Nephron progenitor cell (in vitro differentiated cells): Measurements from ENCODE around the gene FUT7.

ENCODE experiments used
- DNase-seq: peaks from one replicate; pipeline ENCODE4 v3.0.0; 2021
- H3K27ac Mint-ChIP-seq: 2 replicates; pipeline ENCODE4 v1.8.0; 2021; ENCODE audit warnings: mild to moderate bottlenecking, moderate library complexity, mixed read lengths
- H3K27me3 Mint-ChIP-seq: 2 replicates; pipeline ENCODE4 v1.8.0; 2021; ENCODE audit warnings: mild to moderate bottlenecking, low read depth, mixed read lengths; ENCODE audit not compliant: poor library complexity
- H3K36me3 Mint-ChIP-seq: 2 replicates; pipeline ENCODE4 v1.8.0; 2021; ENCODE audit warnings: low read depth, mixed read lengths
- H3K4me1 Mint-ChIP-seq: 2 replicates; pipeline ENCODE4 v1.8.0; 2021; ENCODE audit warnings: mixed read lengths
- H3K4me3 Mint-ChIP-seq: 2 replicates; pipeline ENCODE4 v1.8.0; 2021; ENCODE audit warnings: mild to moderate bottlenecking, moderate library complexity, mixed read lengths
- H3K9me3 Mint-ChIP-seq: 2 replicates; pipeline ENCODE4 v1.8.0; 2021; ENCODE audit warnings: mild to moderate bottlenecking, moderate library complexity, mixed read lengths
- TF ChIP-seq, protein P1 (sequence below): fragments of 200-600 bp; sonication (generic); IDR thresholded peaks from 2 replicates; pipeline ENCODE4 v1.5.0; 2021; ENCODE audit warnings: antibody characterized with exemption

Gene FUT7

GRCh38 chr9:137017071-137017470 is 14.8 kb downstream of the FUT7 start:
- TF ChIP-seq, protein P1, sequence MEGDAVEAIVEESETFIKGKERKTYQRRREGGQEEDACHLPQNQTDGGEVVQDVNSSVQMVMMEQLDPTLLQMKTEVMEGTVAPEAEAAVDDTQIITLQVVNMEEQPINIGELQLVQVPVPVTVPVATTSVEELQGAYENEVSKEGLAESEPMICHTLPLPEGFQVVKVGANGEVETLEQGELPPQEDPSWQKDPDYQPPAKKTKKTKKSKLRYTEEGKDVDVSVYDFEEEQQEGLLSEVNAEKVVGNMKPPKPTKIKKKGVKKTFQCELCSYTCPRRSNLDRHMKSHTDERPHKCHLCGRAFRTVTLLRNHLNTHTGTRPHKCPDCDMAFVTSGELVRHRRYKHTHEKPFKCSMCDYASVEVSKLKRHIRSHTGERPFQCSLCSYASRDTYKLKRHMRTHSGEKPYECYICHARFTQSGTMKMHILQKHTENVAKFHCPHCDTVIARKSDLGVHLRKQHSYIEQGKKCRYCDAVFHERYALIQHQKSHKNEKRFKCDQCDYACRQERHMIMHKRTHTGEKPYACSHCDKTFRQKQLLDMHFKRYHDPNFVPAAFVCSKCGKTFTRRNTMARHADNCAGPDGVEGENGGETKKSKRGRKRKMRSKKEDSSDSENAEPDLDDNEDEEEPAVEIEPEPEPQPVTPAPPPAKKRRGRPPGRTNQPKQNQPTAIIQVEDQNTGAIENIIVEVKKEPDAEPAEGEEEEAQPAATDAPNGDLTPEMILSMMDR, result no peak
- H3K27me3 Mint-ChIP-seq, result no peaks in the 10 kb centered on the region
- DNase-seq, result no peak

DNA sequence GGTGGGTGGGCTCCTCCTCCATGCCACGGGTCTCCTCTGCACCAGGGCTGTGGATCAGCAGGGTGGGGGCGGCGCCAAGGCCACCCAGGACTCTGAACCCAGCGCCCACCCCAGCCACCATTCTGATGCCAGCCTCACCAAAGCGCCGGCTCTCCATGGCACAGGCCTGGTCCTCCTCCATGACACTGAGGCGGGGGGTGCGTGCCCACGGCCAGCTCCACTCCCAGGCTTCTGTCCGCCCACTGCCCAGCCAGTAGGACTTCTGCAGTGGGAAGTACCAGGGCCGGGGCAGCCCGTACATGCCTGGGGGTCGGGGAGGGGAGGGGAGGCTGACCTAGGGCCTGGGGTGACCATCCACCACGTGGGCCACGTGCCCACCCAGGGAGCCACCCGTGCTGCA is 15.5 kb downstream of the FUT7 start:
- H3K27ac Mint-ChIP-seq, result no peak overlapping the region
- no peaks in the 10 kb centered on the region for H3K4me1 Mint-ChIP-seq
- H3K27me3 Mint-ChIP-seq, result no peaks in the 10 kb centered on the region
- TF ChIP-seq, protein P1, result no peak
- peaks cover 9% of the 10 kb centered on the region for H3K36me3 Mint-ChIP-seq
- H3K4me3 Mint-ChIP-seq, result no peak overlapping the region
- H3K9me3 Mint-ChIP-seq, result no peaks in the 10 kb centered on the region
- no peak for DNase-seq

More at GRCh38 chr9:137017071-137017470, 14.8 kb downstream of the FUT7 start:
- Mint-ChIP-seq H3K4me3 (no peak overlapping the region), H3K36me3 (peaks cover 6% of the 10 kb centered on the region), H3K27ac (no peak overlapping the region), H3K9me3 (no peaks in the 10 kb centered on the region), H3K4me1 (peaks cover 2% of the 10 kb centered on the region)

- Mint-ChIP-seq H3K9me3 (no peaks in the 10 kb centered on the region), H3K36me3 (peaks cover 14% of the 10 kb centered on the region), H3K4me1 (no peaks in the 10 kb centered on the region), H3K27me3 (no peaks in the 10 kb centered on the region), H3K4me3 (no peak overlapping the region), H3K27ac (no peak overlapping the region)
- DNase-seq, result no peak
- TF ChIP-seq, protein P1, result no peak
Measured at GRCh38 chr9:137015976-137016375, 15.9 kb downstream of the FUT7 start.

DNA sequence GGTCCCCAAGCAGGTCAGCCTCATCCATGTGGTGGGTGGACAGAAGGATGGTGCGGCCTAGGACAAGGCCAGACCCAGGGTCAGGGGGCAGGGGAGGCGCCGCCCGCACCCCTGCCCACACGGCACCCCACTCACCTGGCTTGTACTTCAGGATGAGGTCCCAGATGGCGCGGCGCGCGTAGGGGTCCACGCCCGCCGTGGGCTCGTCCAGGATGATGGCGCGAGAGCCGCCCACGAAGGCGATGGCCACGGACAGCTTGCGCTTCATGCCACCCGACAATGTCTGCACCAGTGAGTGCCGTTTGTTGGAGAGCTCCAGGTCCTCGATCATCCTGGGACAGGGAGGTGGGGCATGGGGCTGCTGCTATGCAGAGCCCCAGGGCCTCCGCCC is 16.4 kb downstream of the FUT7 start:
- Mint-ChIP-seq H3K4me3 (no peak overlapping the region), H3K27ac (no peak overlapping the region), H3K9me3 (no peaks in the 10 kb centered on the region), H3K36me3 (peaks cover 14% of the 10 kb centered on the region), H3K27me3 (no peaks in the 10 kb centered on the region), H3K4me1 (no peaks in the 10 kb centered on the region)
- TF ChIP-seq, protein P1, result no peak
- no peak for DNase-seq

- Mint-ChIP-seq H3K4me1 (no peaks in the 10 kb centered on the region), H3K9me3 (no peaks in the 10 kb centered on the region), H3K4me3 (no peak overlapping the region), H3K27ac (no peak overlapping the region), H3K27me3 (no peaks in the 10 kb centered on the region), H3K36me3 (peaks cover 14% of the 10 kb centered on the region)
- TF ChIP-seq, protein P1, result no peak
- DNase-seq, result no peak
Measured at GRCh38 chr9:137014776-137015539, 16.9 kb downstream of the FUT7 start.

DNA sequence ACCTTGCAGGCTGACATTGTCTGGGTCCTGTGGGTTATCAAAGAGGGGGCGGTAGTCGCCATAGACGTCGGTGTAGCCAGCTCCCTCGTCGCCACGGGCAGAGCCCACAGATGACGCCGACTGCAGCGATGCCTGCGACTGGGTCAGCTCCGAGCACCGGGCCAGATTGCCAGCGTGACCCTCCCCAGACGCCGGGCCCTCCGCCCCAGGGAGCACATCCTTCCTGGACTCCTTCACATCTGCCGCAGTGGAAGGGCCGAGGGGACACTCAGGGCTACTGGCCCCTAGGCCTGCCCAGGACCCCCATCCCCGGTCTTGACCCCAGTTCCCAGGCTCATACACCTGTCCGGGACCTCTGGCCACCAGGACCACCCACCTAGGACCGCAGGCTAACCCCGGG is 17.7 kb downstream of the FUT7 start:
- Mint-ChIP-seq H3K4me1 (no peaks in the 10 kb centered on the region), H3K27ac (no peak overlapping the region), H3K27me3 (no peaks in the 10 kb centered on the region), H3K4me3 (no peak overlapping the region), H3K9me3 (no peaks in the 10 kb centered on the region), H3K36me3 (peaks cover 14% of the 10 kb centered on the region)
- DNase-seq, result no peak
- TF ChIP-seq, protein P1, result no peak
